ENCODE data around the gene NEURL4. TPM values are rescaled to one million over a fixed set of nuclear protein-coding genes. Genes with fewer than 3 reads are reported as not detected.
"Not testable (repeated sequence)": the region's sequence is repeated elsewhere in the genome, so short reads cannot be mapped to it uniquely, and the experiment has no call there.

NEURL4 gene
- total RNA-seq, 2 donors from 2014 or later, result 37.6 to 76.7 TPM

- Mint-ChIP-seq H3K9me3 (no peaks in the 10 kb centered on the region), H3K4me3 (peak within 1 kb of the TSS; percentile 97), H3K4me1 (ENCODE audit: low read depth in 2 of 2) (peaks cover 42 to 45% of the 10 kb centered on the region in 2 donors), H3K27me3 (no peaks in the 10 kb centered on the region), H3K36me3 (peaks cover 10% of the 10 kb centered on the region), H3K27ac (peak within 1 kb of the TSS; percentile 89 to 93)
- ATAC-seq (peak; percentile 96), DNase-seq (ENCODE audit: low spot score) (peak; percentile 85)
Measured at GRCh38 chr17:7336240-7337175, 7.4 kb upstream of the NEURL4 start, which contains the start of gene ACAP1. ACAP1 (plus strand) TSS chr17:7336529; CDS start chr17:7336735, 206 bp downstream.

GRCh38 chr17:7335765-7336164, 6.6 kb upstream of the NEURL4 start:
- peak overlapping the region; percentile 97 for H3K4me3 Mint-ChIP-seq

GRCh38 chr17:7334938-7335538, 5.9 kb upstream of the NEURL4 start:
- no peaks in the 10 kb centered on the region for H3K27me3 Mint-ChIP-seq
- ATAC-seq (no peak), DNase-seq (ENCODE audit: low spot score) (no peak)
- H3K4me1 Mint-ChIP-seq (ENCODE audit: low read depth in 2 of 2), result peaks cover 38 to 45% of the 10 kb centered on the region in 2 donors
- H3K27ac Mint-ChIP-seq, result peak overlapping the region; percentile 89 to 93
- H3K4me3 Mint-ChIP-seq, result peak overlapping the region; percentile 97
- no peaks in the 10 kb centered on the region for H3K9me3 Mint-ChIP-seq
- peaks cover 7% of the 10 kb centered on the region for H3K36me3 Mint-ChIP-seq

More at GRCh38 chr17:7335765-7336164, 6.6 kb upstream of the NEURL4 start:
- H3K9me3 Mint-ChIP-seq; H3K36me3 Mint-ChIP-seq; DNase-seq (ENCODE audit: low spot score); H3K27me3 Mint-ChIP-seq; ATAC-seq: not testable (repeated sequence)
- Mint-ChIP-seq H3K27ac (peak overlapping the region; percentile 89 to 93), H3K4me1 (ENCODE audit: low read depth in 2 of 2) (peaks cover 39 to 45% of the 10 kb centered on the region in 2 donors)

GRCh38 chr17:7332600-7333069, 3.5 kb upstream of the NEURL4 start:
- not testable (repeated sequence) for H3K36me3 Mint-ChIP-seq
- peak overlapping the region; percentile 42 to 59 for H3K27ac Mint-ChIP-seq

GRCh38 chr17:7332111-7332510, 3.0 kb upstream of the NEURL4 start:
- H3K4me1 Mint-ChIP-seq (ENCODE audit: low read depth in 2 of 2), result peaks cover 40 to 49% of the 10 kb centered on the region in 2 donors
- H3K9me3 Mint-ChIP-seq, result no peaks in the 10 kb centered on the region
- peak overlapping the region; percentile 31 for H3K4me3 Mint-ChIP-seq
- H3K36me3 Mint-ChIP-seq, result no peaks in the 10 kb centered on the region
- DNase-seq (ENCODE audit: low spot score), result no peak
- ATAC-seq, result no peak
- no peaks in the 10 kb centered on the region for H3K27me3 Mint-ChIP-seq
- H3K27ac Mint-ChIP-seq, result peak overlapping the region; percentile 42 to 59

More at GRCh38 chr17:7332600-7333069, 3.5 kb upstream of the NEURL4 start:
- Mint-ChIP-seq H3K4me1 (ENCODE audit: low read depth in 2 of 2) (peaks cover 44 to 54% of the 10 kb centered on the region in 2 donors), H3K4me3 (peak overlapping the region; percentile 31)
- DNase-seq (ENCODE audit: low spot score); H3K9me3 Mint-ChIP-seq; H3K27me3 Mint-ChIP-seq; ATAC-seq: not testable (repeated sequence)

- ATAC-seq, result no peak
- no peak for DNase-seq (ENCODE audit: low spot score)
- no peaks in the 10 kb centered on the region for H3K36me3 Mint-ChIP-seq
- H3K27me3 Mint-ChIP-seq, result no peaks in the 10 kb centered on the region
- H3K9me3 Mint-ChIP-seq, result no peaks in the 10 kb centered on the region
- H3K27ac Mint-ChIP-seq, result peak overlapping the region; percentile 95 to 98
- peaks cover 36 to 38% of the 10 kb centered on the region in 2 donors for H3K4me1 Mint-ChIP-seq (ENCODE audit: low read depth in 2 of 2)
- H3K4me3 Mint-ChIP-seq, result peak overlapping the region; percentile 96
Measured at GRCh38 chr17:7330638-7331015, 1.5 kb upstream of the NEURL4 start.

- DNase-seq (ENCODE audit: low spot score), result peak; percentile 89
- Mint-ChIP-seq H3K4me3 (peak overlapping the region; percentile 96), H3K4me1 (ENCODE audit: low read depth in 2 of 2) (peaks cover 31 to 33% of the 10 kb centered on the region in 2 donors), H3K27me3 (no peaks in the 10 kb centered on the region), H3K27ac (peak overlapping the region; percentile 95 to 98), H3K9me3 (no peaks in the 10 kb centered on the region), H3K36me3 (no peaks in the 10 kb centered on the region)
- peak; percentile 75 to 81 for ATAC-seq
Measured at GRCh38 chr17:7329997-7330637, 982 bp upstream of the NEURL4 start.

GRCh38 chr17:7329374-7329996, 350 bp upstream of the NEURL4 start:
- H3K4me3 Mint-ChIP-seq, result peak overlapping the region; percentile 96
- no peaks in the 10 kb centered on the region for H3K36me3 Mint-ChIP-seq
- peak; percentile 99 for DNase-seq (ENCODE audit: low spot score)
- peak overlapping the region; percentile 95 to 98 for H3K27ac Mint-ChIP-seq
- H3K9me3 Mint-ChIP-seq, result no peaks in the 10 kb centered on the region
- H3K4me1 Mint-ChIP-seq (ENCODE audit: low read depth in 2 of 2), result peaks cover 30 to 33% of the 10 kb centered on the region in 2 donors
- no peaks in the 10 kb centered on the region for H3K27me3 Mint-ChIP-seq
- peak; percentile 83 to 84 for ATAC-seq

- Mint-ChIP-seq H3K4me1 (ENCODE audit: low read depth in 2 of 2) (peaks cover 27 to 29% of the 10 kb centered on the region in 2 donors), H3K27me3 (no peaks in the 10 kb centered on the region), H3K36me3 (no peaks in the 10 kb centered on the region), H3K9me3 (no peaks in the 10 kb centered on the region), H3K4me3 (peak overlapping the region; percentile 96), H3K27ac (peak overlapping the region; percentile 95 to 98)
- DNase-seq (ENCODE audit: low spot score), result no peak
- ATAC-seq, result no peak
Measured at GRCh38 chr17:7328009-7328408, 1.1 kb downstream of the NEURL4 start.

- DNase-seq (ENCODE audit: low spot score), result no peak
- H3K4me3 Mint-ChIP-seq, result peak overlapping the region; percentile 96
Measured at GRCh38 chr17:7327501-7327900, 1.6 kb downstream of the NEURL4 start.

GRCh38 chr17:7327056-7327455, 2.1 kb downstream of the NEURL4 start:
- H3K36me3 Mint-ChIP-seq, result no peaks in the 10 kb centered on the region
- H3K27ac Mint-ChIP-seq, result no peak overlapping the region
- peaks cover 22 to 23% of the 10 kb centered on the region in 2 donors for H3K4me1 Mint-ChIP-seq (ENCODE audit: low read depth in 2 of 2)
- ATAC-seq, result no peak
- H3K4me3 Mint-ChIP-seq, result no peak overlapping the region
- no peaks in the 10 kb centered on the region for H3K27me3 Mint-ChIP-seq
- DNase-seq (ENCODE audit: low spot score), result no peak
- no peaks in the 10 kb centered on the region for H3K9me3 Mint-ChIP-seq

More at GRCh38 chr17:7327501-7327900, 1.6 kb downstream of the NEURL4 start:
- no peak for ATAC-seq
- H3K27me3 Mint-ChIP-seq, result no peaks in the 10 kb centered on the region
- H3K9me3 Mint-ChIP-seq, result no peaks in the 10 kb centered on the region
- no peaks in the 10 kb centered on the region for H3K36me3 Mint-ChIP-seq
- peak overlapping the region; percentile 95 to 98 for H3K27ac Mint-ChIP-seq
- peaks cover 24 to 26% of the 10 kb centered on the region in 2 donors for H3K4me1 Mint-ChIP-seq (ENCODE audit: low read depth in 2 of 2)

GRCh38 chr17:7326186-7326585, 2.9 kb downstream of the NEURL4 start:
- Mint-ChIP-seq H3K4me1 (ENCODE audit: low read depth in 2 of 2) (peaks cover 23 to 25% of the 10 kb centered on the region in 2 donors), H3K27ac (no peak overlapping the region), H3K4me3 (no peak overlapping the region), H3K27me3 (no peaks in the 10 kb centered on the region), H3K36me3 (no peaks in the 10 kb centered on the region), H3K9me3 (no peaks in the 10 kb centered on the region)
- DNase-seq (ENCODE audit: low spot score) (no peak), ATAC-seq (no peak)

- H3K27me3 Mint-ChIP-seq, result no peaks in the 10 kb centered on the region
- no peak overlapping the region for H3K4me3 Mint-ChIP-seq
- peaks cover 21 to 25% of the 10 kb centered on the region in 2 donors for H3K4me1 Mint-ChIP-seq (ENCODE audit: low read depth in 2 of 2)
- H3K36me3 Mint-ChIP-seq, result no peaks in the 10 kb centered on the region
- no peak overlapping the region for H3K27ac Mint-ChIP-seq
- ATAC-seq, result no peak
- H3K9me3 Mint-ChIP-seq, result no peaks in the 10 kb centered on the region
- DNase-seq (ENCODE audit: low spot score), result no peak
Measured at GRCh38 chr17:7325031-7325528, 4.1 kb downstream of the NEURL4 start.

All from natural killer cell treated with Interleukin-12 subunit alpha and Interleukin-12 subunit beta and Interleukin-15 and Interleukin-18, amount 100 ng/mL, for 72 hours (primary cell).